ENCODE results near the gene CFAP46.

GRCh38 chr10:132811891-132812481 is 130.4 kb downstream of the CFAP46 start:
- no peak for TF ChIP-seq CTCF (IDR thresholded peaks at IDR 0.05)
- no peak for TF ChIP-seq EP300 (IDR thresholded peaks at IDR 0.05)

Measured in upper lobe of left lung (tissue), 4 donors.